Lower leg skin (tissue), 3 donors: ENCODE data around the gene FRMD1.

ENCODE experiments used
- POLR2A ChIP-seq, 2 donors: fragments of 450-650 bp; IDR thresholded peaks; one replicate each; pipeline ENCODE4 v1.6.1; 2016 to 2017; ENCODE audit warnings: antibody characterized with exemption in 2 of 2, mild to moderate bottlenecking in 1 of 2, moderate library complexity in 1 of 2
- TF ChIP-seq, protein P1 (sequence below), 3 donors: fragments of 450-650 bp; IDR thresholded peaks; one replicate each; pipeline ENCODE4 v1.5.1; 2016; ENCODE audit warnings: antibody characterized with exemption in 3 of 3, mild to moderate bottlenecking in 3 of 3, moderate library complexity in 2 of 3

DNA sequence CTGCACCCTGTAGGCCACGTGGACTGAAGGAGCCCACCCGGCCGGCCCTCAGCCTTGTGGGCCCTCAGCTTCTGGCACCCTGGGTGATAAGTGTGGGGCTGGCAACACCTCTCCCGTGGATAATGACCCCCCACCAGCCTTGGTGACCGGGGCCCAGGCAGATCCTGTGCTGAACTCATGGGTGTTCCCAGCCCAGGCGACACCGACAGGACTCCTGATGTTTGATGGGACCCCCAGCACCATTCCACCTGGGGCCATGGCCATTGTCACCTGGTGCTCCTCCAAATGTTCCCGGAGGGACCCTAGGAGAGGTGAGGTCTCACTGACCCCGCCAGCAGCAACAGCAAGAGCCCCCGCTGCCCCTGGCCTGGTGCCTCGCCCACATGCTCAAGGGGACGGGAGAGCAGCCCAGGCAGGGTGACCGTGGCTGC, 19.4 kb upstream of the FRMD1 start:
- TF ChIP-seq, protein P1, sequence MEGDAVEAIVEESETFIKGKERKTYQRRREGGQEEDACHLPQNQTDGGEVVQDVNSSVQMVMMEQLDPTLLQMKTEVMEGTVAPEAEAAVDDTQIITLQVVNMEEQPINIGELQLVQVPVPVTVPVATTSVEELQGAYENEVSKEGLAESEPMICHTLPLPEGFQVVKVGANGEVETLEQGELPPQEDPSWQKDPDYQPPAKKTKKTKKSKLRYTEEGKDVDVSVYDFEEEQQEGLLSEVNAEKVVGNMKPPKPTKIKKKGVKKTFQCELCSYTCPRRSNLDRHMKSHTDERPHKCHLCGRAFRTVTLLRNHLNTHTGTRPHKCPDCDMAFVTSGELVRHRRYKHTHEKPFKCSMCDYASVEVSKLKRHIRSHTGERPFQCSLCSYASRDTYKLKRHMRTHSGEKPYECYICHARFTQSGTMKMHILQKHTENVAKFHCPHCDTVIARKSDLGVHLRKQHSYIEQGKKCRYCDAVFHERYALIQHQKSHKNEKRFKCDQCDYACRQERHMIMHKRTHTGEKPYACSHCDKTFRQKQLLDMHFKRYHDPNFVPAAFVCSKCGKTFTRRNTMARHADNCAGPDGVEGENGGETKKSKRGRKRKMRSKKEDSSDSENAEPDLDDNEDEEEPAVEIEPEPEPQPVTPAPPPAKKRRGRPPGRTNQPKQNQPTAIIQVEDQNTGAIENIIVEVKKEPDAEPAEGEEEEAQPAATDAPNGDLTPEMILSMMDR (IDR thresholded peaks at IDR 0.05): no peak
- TF ChIP-seq POLR2A (IDR thresholded peaks at IDR 0.05): no peak
